ENCODE measurements around the gene LMX1B. TPM values are rescaled to one million over a fixed set of nuclear protein-coding genes. Genes with fewer than 3 reads are reported as not detected.

The LMX1B gene
- polyA plus RNA-seq, 1 donor (not counting 4 experiments of a cell fraction or from before 2014, with no cell fraction given) = 0.24 TPM

GRCh38 chr9:126583144-126583760 is 30.5 kb upstream of the LMX1B start:
- DNase-seq (ENCODE audit: low read depth, low spot score) (no peak), FAIRE-seq (no peak)
- H4K20me1 ChIP-seq (ENCODE audit: control insufficient read depth, extremely low read depth, insufficient read depth, low read length) = no peaks in the 10 kb centered on the region
- no peaks in the 10 kb centered on the region for H3K9me1 ChIP-seq (ENCODE audit: control insufficient read depth, extremely low read depth, insufficient read depth, low read length)
- H3K79me2 ChIP-seq (ENCODE audit: control insufficient read depth, insufficient read depth, low read length) = no peaks in the 10 kb centered on the region
- dilution Hi-C loops (cut with MboI; ENCODE audit: extremely low pct_ligation_motif_present, low sequenced_read_pairs) = no loop called here
- no peaks in the 10 kb centered on the region for H3K36me3 ChIP-seq (ENCODE audit: control insufficient read depth in 2 of 2, extremely low read depth in 1 of 2, insufficient read depth in 2 of 2, low read length in 2 of 2)
- H3K27ac ChIP-seq (ENCODE audit: control insufficient read depth, insufficient read depth, low read length) = no peak overlapping the region
- H3K27me3 ChIP-seq (ENCODE audit: control insufficient read depth, extremely low read depth, insufficient read depth, low read length) = peaks cover 34% of the 10 kb centered on the region
- H3K4me1 ChIP-seq (ENCODE audit: control insufficient read depth, extremely low read depth, insufficient read depth, low read length) = no peaks in the 10 kb centered on the region
- no peaks in the 10 kb centered on the region for H3K9me3 ChIP-seq (ENCODE audit: control insufficient read depth, low read depth, low read length)
- TF ChIP-seq CTCF (optimal IDR thresholded peaks at IDR 0.05 in 1 of 3, IDR thresholded peaks at IDR 0.05 in 1 of 3, conservative IDR thresholded peaks at IDR 0.05 in 1 of 3; ENCODE audit: extremely low read depth in 1 of 3, insufficient read depth in 2 of 3, low read length in 3 of 3) (no peak), EZH2 (IDR thresholded peaks at IDR 0.05; ENCODE audit: low read length) (no peak)
- no peak overlapping the region for H3K4me3 ChIP-seq (ENCODE audit: control insufficient read depth in 2 of 3, extremely low read depth in 1 of 3, insufficient read depth in 2 of 3, low read depth in 1 of 3, low read length in 3 of 3)
- H2AFZ ChIP-seq (ENCODE audit: control insufficient read depth, low read length) = no peak overlapping the region
- no peak overlapping the region for H3K4me2 ChIP-seq (ENCODE audit: control insufficient read depth, extremely low read depth, insufficient read depth, low read depth, low read length)
- no peak overlapping the region for H3K9ac ChIP-seq (ENCODE audit: control insufficient read depth, extremely low read depth, insufficient read depth, low read length)

GRCh38 chr9:126584611-126585010 is 29.1 kb upstream of the LMX1B start:
- H3K9me3 ChIP-seq (ENCODE audit: control insufficient read depth, low read depth, low read length) = no peaks in the 10 kb centered on the region
- FAIRE-seq = no peak
- H3K27me3 ChIP-seq (ENCODE audit: control insufficient read depth, extremely low read depth, insufficient read depth, low read length) = peaks cover 34% of the 10 kb centered on the region

More at GRCh38 chr9:126584611-126585010, 29.1 kb upstream of the LMX1B start:
- Histone ChIP-seq H3K36me3 (ENCODE audit: control insufficient read depth in 2 of 2, extremely low read depth in 1 of 2, insufficient read depth in 2 of 2, low read length in 2 of 2) (no peaks in the 10 kb centered on the region), H3K79me2 (ENCODE audit: control insufficient read depth, insufficient read depth, low read length) (no peaks in the 10 kb centered on the region), H3K4me1 (ENCODE audit: control insufficient read depth, extremely low read depth, insufficient read depth, low read length) (no peaks in the 10 kb centered on the region), H3K4me2 (ENCODE audit: control insufficient read depth, extremely low read depth, insufficient read depth, low read depth, low read length) (no peak overlapping the region), H3K9me1 (ENCODE audit: control insufficient read depth, extremely low read depth, insufficient read depth, low read length) (no peaks in the 10 kb centered on the region), H3K9ac (ENCODE audit: control insufficient read depth, extremely low read depth, insufficient read depth, low read length) (no peak overlapping the region), H3K4me3 (ENCODE audit: control insufficient read depth in 2 of 3, extremely low read depth in 1 of 3, insufficient read depth in 2 of 3, low read depth in 1 of 3, low read length in 3 of 3) (no peak overlapping the region), H3K27ac (ENCODE audit: control insufficient read depth, insufficient read depth, low read length) (no peak overlapping the region), H2AFZ (ENCODE audit: control insufficient read depth, low read length) (no peak overlapping the region), H4K20me1 (ENCODE audit: control insufficient read depth, extremely low read depth, insufficient read depth, low read length) (no peaks in the 10 kb centered on the region)
- DNase-seq (ENCODE audit: low read depth, low spot score) = no peak
- TF ChIP-seq EZH2 (IDR thresholded peaks at IDR 0.05; ENCODE audit: low read length) = no peak
- TF ChIP-seq CTCF (optimal IDR thresholded peaks at IDR 0.05 in 1 of 3, IDR thresholded peaks at IDR 0.05 in 1 of 3, conservative IDR thresholded peaks at IDR 0.05 in 1 of 3; ENCODE audit: extremely low read depth in 1 of 3, insufficient read depth in 2 of 3, low read length in 3 of 3) = no peak
- dilution Hi-C loops (cut with MboI; ENCODE audit: extremely low pct_ligation_motif_present, low sequenced_read_pairs) = no loop called here
